GM21529 (cell line): ENCODE results near the gene STX4.

Source experiments
- ATAC-seq: cut with Tn5 transposase; IDR thresholded peaks from one replicate; pipeline ENCODE4 v1.9.1; 2021; ENCODE audit not compliant: unreplicated experiment

STX4 gene

DNA sequence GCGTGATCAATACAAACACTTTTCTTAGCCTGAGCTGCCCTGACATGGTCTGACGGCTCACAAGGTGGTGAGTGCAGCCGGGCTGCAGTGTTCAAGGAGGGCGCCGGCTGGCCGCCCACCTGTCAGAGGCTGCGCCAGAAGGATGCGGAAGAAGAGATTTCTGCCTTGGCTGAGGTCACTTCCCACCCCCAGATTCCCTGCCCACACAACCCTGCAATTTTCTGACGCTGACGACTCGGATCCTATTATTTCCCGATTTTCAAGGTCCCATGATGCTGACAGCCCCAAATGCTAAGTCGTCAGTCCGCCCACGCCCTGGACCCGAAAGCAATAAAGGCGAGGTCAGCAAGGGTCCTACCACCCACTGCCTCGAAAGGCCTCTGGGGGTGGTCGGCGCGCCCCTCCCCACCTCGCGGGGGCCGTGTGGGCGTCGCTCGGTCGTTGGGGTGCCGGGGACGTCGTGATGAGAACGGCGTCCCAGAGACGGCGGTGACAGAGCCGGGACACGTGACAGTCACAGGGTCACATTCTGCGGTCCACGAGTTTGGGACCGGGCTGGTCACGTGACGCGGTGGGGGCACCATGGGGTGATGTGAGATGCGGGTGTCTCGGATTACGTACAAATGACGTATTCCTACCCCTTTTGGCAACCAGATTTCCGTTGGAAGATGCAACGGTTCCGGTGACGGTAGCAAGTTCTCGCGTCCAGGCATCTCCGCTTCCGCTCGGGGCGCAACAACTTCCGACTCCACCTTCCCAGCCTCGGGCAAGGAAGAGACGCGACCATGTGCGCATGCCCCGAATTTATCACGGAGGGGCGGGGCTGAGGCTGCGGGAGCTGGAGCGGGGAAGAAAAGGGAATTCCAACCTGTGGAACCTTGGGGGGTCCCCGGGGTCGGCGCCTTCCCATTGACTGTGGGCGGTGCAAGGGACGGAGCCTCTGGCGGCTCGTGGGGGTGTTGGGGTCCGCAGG lies at the start of gene STX4:
STX4 (plus strand) TSS at position 823 of the 973 bp plus-strand sequence. CDS start 248 bp downstream, outside the sequence.
- ATAC-seq, result peak; percentile 81

DNA sequence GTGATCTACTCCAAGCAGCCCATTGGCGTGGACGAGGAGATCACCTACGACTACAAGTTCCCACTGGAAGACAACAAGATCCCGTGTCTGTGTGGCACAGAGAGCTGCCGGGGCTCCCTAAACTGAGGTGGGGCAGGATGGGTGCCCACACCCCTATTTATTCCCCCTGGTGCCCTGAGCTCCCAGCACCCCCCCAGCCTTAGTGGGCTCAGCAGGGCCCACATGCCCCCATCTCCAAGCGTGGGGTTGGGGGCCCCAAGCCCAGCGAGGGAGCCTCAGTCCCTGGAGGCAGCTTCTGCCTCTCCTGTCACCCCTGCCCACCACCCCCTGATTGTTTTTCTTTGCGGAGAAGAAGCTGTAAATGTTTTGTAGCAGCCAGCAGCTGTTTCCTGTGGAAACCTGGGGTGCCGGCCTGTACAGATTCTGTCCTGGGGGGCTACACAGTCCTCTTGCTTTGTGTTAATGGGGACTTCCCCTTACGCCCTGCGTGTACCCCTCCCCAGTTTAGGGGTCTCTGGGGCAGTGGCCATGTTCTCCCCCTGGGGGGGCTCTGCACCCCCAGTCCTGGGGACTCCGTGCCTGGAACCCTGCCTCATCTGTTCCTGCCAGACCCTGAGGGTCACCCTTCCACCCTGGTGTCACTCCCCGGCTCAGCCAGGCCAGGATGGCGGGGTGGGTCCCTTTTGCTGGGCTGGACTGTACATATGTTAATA lies 49.3 kb upstream of the STX4 start:
- no peak for ATAC-seq

DNA sequence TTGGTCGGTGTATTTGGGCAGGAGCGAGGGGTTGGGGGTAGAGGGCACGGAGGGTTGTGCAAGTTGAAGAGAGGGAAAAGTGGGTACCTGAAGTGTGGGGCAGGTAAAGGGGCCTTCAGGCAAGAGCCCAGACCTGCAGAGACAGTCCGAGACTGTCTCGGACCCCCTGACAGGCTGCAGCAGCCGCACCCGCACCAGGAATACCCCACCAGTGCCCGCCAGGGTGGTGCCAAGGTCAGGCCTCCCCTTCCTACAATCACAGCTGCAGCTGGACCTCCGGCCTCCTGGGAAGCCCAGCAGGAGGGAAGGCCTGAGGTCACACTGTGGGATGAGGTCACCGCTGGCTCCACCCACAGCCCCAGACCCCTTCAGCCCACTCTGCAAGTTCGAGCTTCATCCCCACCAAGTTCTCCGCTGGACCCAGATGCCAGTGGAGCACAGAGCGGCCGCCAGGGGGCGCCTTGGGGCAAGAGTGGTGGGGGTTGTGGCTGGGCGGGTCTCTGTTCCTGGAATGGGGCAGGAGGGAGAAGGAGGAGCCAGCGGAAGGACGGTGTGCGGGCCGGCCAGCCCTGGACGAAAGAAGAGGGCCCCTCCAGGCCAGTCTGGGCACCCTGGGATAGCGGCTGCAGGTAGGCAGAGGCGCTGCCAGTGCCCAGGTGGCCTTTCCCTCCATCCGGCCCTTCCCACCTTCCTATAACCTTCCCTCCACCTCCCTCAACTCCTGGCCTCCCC lies 48.5 kb upstream of the STX4 start, which contains the start of gene HSD3B7:
HSD3B7 (plus strand) TSS at position 539 of the 732 bp plus-strand sequence. CDS start 452 bp downstream, outside the sequence.
- ATAC-seq, result peak; percentile 57

- ATAC-seq, result no peak
These were observed 47.8 kb upstream of the STX4 start for GRCh38 chr16:30985401-30986128.

GRCh38 chr16:30986129-30986991 lies 47.0 kb upstream of the STX4 start:
- ATAC-seq, result no peak

DNA sequence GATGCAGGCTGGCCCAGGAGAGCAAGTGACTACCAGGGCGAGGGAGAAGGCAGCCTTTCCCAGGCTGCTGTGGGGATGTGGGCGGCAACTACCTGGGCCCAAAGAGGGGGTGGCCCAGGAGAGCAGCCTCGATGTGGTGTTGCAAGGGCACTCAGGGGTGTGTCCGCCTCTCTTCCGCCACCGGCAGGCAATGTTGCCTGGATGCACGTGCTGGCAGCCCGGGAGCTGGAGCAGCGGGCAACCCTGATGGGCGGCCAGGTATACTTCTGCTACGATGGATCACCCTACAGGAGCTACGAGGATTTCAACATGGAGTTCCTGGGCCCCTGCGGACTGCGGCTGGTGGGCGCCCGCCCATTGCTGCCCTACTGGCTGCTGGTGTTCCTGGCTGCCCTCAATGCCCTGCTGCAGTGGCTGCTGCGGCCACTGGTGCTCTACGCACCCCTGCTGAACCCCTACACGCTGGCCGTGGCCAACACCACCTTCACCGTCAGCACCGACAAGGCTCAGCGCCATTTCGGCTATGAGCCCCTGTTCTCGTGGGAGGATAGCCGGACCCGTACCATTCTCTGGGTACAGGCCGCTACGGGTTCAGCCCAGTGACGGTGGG lies 45.7 kb upstream of the STX4 start:
- ATAC-seq, result no peak

DNA sequence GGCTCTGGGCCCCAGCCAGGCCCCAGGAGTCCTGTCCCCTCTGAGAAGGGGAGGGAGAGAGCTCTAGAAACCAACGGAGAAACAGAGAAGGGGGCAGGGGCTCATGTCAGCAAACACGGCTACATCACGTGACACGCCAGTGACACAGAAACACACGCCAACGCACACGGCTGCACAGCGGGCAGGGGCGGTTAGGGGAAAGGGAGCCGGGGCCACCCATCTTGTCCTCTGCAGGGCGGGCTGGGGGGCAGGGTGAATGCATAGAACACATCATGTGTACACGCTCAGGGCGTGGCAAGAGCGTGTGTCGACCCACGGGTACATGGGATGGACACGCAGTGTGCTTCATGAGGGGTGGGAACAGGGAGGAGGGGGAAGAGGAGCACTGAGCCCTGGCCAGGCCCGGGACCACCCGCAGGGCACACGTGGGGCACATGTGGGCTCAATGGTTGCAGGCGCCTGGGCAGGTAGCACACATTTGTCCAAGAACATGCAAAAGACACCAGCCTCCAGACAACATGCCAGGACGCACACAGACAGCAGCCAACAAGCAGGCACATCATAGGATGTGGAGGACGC lies 43.8 kb upstream of the STX4 start:
- no peak for ATAC-seq

DNA sequence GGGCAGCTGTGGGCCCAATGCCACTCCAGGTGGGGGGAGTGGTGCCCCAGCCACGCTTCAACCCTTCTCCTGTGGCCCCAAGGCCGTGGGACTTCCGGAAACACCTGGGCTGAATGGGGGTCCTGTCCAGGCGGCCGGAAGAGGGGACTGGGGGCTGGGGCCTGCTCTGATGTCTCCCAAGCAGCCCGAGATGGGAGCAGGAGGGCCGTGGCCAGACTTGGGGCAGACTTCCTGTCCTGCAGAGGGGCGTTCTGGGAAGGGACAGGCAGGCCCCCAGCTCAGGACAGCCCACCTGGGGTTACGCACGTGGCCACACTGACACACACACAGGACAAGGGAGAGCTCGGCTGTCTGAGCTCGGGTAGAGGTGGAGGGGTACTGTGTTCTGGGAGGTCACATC lies 43.3 kb upstream of the STX4 start:
- ATAC-seq, result no peak

DNA sequence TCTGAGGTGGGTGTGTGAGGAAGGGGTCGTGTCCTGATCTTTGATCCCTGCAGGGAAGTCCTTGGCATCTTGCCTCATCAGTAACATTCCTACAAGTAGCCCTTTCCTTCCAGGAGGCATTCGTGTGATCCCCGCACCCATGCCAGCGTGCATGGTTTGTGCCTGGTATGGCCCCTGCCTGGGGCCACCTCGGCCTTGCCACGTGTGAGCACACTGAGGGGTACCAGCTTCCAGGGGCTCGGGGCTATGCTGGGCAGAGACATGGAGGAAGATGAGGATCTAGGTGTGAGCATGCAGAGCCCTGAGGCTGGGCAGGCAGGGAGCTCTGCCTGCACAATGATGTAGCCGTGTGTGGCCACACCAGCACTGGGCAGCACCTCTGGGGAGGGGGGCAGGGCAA lies 42.3 kb upstream of the STX4 start:
- ATAC-seq, result no peak

DNA sequence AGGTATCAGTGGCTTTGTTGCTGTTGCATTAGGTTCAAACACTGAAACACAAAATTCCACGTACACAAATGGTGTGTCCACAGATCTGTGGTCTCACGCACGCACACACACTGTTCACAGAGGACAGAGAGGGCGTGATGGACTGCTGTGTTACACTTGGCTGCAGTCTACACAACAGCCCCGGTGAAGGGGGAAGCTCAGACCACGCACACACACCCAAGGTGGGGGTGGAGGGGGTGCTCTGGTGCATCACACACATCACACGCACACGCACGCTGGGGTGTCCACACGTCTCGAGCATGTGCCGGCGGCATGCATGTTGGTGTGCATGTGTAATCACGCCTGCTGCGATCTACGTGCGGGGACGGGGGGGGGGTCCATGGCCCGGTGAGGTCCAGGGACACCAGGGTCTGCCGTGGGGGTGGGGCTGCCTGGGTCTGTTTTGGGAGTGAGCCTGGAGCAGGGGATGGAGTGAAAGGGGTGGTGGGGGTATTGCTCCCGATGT lies 41.0 kb upstream of the STX4 start:
- no peak for ATAC-seq

DNA sequence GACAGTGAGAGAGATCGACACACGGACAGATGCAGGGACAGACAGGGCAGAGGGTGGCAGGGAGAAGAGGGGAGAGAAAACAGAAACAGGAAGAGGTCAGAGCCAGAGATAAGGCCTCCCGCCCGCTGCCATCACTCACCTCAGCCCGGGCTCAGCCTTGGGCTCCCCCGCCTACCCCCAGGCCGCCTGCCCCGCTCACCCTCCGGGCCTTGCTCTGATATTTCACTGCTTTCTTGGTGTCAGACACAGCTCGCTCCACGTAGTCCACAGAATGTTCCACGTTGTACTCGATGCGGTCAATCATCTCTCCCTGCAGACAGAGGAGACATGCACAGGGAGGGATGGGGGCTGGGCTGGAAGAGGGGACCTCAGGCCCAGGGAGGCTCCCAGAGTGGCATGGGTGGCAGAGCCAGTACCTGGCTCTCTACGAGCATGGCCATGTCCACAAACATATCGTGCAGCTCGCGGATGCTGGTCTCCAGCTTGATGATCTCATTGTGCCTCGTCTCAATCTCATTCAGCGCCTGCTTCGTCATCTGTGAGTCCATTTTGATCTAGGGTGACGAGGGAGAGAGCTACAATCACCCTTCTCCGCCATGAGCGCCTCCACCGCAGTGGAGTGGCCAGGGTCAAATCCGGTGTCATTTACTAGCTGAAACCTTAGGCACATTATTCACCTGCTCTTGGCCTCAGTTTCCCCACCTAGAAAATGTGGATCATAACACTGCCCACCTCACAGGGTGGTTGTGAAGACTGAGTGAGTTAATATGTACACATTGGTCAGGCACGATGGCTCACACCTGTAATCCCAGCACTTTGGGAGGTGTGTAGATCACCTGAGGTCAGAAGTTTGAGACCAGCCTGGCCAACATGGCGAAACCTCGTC lies 40.2 kb upstream of the STX4 start:
- ATAC-seq, result no peak

- no peak for ATAC-seq
These were observed 37.4 kb upstream of the STX4 start for GRCh38 chr16:30995927-30996323.

- ATAC-seq, result peak; percentile 8
These were observed 36.9 kb upstream of the STX4 start for GRCh38 chr16:30996324-30996984.

DNA sequence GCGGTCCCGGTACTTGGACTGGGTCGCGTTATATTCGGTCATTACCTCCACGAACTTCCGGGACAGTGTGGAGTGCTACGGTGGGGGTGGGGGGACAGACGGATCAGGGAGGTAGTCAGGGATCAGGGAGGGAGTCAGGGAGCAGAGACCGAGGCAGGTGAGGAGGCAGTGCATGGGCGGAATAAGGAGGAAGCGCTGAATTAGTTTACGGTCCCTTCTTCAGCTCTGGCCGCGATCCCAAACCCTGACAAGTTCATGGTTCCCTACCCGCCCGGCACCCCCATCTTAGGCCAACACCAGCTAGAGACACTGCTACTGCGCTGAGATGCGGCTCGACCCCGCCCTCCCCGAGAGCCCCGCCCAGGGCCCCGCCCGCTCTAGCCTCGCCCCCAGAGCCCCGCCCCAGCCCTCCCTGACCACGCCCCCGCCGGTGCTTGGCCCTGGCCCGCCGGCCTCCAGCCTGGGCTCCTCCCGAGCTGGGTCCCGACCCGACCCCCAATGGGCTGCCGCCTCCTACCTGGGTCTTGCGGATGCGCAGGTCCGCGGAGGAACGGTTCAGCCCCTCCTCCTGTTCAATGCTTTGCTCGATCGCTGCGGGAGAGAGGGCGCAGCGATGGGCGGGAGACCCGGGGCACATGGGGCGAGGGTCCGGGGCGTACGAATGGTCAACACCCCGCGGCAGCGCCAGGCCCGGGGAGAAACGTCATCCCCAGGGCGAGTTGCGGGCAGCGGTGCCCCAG lies 36.2 kb upstream of the STX4 start:
- ATAC-seq, result peak; percentile 79

- no peak for ATAC-seq
These were observed 35.3 kb upstream of the STX4 start for GRCh38 chr16:30997725-30998711.
